Stimulated activated CD8-positive, alpha-beta memory T cell treated with anti-CD3 and anti-CD28 coated beads, Interleukin-7, amount 100 ng/mL, for 1 hour (primary cell): ENCODE measurements around the gene MRPL16.
"Not testable (repeated sequence)": the region's sequence is repeated elsewhere in the genome, so short reads cannot be mapped to it uniquely, and the experiment has no call there.

ENCODE experiments used
- DNase-seq, 2 donors: peaks; one replicate each; pipeline ENCODE4 v3.0.0-alpha.2; 2020; ENCODE audit warnings: low read depth in 2 of 2

MRPL16 gene

DNA sequence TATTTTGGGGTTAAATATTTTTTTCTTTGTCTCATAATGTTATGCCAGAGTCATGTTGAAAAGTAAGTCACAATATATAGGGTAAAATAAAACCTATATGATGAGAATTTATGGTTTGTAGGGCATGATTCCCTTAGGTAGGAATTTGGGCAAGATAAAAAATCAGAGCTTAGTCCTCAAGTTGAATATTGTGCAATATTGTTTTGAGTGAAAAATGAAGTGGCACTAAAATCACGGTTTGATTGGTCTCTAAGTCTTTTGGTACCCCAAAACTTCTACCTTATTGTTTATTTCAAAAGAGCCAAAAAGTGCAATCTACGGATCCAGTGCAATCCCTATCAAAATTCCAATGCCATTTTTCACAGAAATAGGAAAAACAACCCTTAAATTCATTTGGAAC lies 1.6 kb upstream of the MRPL16 start:
- DNase-seq, result no peak

DNA sequence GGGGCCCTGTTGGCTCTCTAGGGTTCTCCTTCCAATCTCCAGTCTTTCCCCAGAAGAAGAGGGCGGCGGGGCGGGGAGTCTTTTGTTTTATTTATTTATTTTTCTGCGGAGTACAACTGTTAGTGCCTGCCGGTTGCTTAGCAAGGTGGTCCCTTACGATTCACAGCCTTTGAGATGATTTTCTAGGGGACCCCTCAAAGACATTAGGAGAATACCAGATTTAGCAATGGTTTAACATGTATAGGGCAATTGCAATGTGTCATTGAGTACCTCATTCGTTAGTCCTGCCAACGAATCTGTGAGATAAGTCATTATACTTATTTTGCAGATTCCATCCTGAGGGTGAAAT lies 307 bp upstream of the MRPL16 start:
- no peak for DNase-seq

- DNase-seq, result no peak
Observed at GRCh38 chr11:59807047-59807610, 3.4 kb downstream of the MRPL16 start.

DNA sequence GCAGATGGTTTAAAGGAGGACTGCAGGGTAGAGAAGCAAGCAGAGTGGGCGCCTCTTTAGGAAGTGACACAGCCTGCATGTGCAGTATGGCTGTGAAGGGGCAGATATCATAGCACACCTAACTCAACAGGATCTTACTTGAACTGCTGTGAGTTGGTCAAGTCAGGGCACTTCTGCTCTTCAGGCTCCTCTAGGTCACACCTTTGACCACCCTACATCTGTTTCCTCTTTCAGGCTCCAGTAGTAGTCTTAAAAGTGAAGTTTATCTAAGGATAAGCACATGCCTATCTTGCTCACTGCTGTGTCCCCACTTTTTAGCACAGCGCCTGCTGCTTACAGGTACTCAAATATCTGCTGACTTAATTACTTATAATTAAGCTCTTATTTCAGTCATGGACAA lies 6.5 kb downstream of the MRPL16 start:
- DNase-seq, result no peak

GRCh38 chr11:59802639-59803176 lies 7.9 kb downstream of the MRPL16 start:
- no peak for DNase-seq

- no peak for DNase-seq
Observed at GRCh38 chr11:59801981-59802638, 8.5 kb downstream of the MRPL16 start.

GRCh38 chr11:59801160-59801706 lies 9.3 kb downstream of the MRPL16 start:
- no peak for DNase-seq

DNA sequence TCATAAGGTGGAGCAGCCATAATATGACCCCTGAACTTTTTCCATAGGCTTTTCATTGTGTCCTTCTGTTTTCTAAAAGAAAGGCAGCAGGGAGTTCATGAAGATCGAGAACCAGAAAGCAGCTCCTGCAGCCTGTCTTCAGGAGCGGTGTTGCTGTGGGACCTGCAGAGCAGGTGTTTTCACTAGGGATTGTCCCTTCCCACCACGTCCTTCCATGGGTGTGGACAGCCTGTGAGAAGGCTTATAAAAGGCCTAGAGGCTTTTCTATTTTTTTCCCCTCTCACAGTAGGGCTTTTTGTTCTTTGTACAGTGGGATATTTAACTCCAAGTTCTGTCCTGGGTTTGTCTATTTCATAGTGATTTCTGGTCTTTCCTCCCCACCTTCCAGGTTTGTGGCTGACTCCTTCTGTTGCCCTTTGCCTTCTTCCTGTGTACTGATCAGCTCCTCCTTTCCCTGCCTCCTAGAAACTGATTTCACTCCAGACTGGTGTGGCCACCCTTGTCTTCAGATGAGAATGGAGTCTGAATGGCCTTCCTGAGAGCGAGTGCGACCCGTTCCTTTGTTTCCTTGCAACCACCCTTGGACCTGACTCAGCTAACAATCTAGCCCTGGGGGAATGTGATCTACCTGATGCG lies 10.1 kb downstream of the MRPL16 start:
- no peak for DNase-seq

DNA sequence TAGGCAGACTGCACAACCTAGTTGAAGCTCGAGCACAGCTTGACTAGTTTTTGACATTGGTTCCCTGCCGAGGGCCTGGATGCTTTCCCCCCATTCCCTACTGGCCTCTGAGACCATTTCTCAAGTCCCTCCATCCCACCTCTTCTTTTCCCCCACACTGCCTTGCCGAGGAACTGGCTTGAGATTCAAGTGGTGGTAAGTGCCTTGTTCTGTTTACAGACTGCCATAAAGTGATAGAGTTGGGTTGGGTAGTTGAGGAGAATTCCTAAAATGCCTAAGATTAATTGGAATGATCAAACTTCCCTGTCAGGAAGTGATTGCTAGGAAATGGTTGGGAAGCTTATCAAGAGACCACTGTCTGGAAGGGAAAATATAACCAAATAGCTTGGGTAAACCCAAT lies 16.2 kb downstream of the MRPL16 start:
- no peak for DNase-seq

- no peak for DNase-seq
Observed at GRCh38 chr11:59792507-59792906, 18.1 kb downstream of the MRPL16 start.

- no peak for DNase-seq
Observed at GRCh38 chr11:59791639-59792038, 18.9 kb downstream of the MRPL16 start.

- no peak for DNase-seq
Observed at GRCh38 chr11:59787816-59788215, 22.8 kb downstream of the MRPL16 start.

GRCh38 chr11:59787255-59787588 lies 23.4 kb downstream of the MRPL16 start:
- no peak for DNase-seq

- no peak for DNase-seq
Observed at GRCh38 chr11:59785818-59786217, 24.8 kb downstream of the MRPL16 start.

GRCh38 chr11:59784441-59784840 lies 26.1 kb downstream of the MRPL16 start:
- DNase-seq, result not testable (repeated sequence)

DNA sequence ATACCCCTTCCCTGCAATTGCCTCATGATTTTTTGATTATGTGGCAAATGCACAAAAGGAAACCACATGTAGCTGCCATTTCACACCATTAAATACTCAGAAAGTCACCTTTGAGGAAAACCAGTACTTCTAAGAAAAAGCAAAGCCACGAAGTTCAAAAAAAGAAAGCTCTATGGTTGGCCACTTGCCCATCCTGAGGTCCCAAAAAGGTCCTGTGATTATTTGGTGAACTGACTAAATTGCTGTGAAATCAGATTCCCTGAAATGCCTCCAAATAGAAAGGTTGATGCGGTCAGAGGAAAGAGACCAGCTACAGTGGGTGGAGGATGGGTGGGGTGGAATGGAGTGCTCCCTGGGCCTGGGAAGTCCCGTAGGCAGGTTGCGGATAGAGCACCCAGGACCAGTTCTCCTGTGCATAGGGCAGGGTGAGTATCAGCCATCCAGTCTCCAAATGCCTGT lies 26.9 kb downstream of the MRPL16 start:
- no peak for DNase-seq

DNA sequence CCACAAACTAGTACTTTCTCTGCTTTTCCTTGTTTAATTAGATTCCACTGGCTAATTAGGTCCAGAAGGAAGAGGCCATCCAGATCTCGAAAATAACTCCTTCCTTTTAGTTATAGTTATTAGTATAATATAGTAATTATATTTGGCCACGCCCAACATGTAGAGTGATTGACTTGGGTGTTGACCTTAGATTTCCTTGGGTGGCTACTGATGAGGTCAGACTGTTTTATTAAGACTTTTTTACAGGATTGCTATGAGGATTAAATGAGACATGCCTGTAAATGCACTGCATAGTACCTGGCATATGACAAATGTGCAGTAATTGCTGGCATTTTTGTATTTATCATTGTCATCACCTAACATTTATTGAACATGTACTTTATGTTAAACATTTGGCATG lies 28.5 kb downstream of the MRPL16 start:
- no peak for DNase-seq

DNA sequence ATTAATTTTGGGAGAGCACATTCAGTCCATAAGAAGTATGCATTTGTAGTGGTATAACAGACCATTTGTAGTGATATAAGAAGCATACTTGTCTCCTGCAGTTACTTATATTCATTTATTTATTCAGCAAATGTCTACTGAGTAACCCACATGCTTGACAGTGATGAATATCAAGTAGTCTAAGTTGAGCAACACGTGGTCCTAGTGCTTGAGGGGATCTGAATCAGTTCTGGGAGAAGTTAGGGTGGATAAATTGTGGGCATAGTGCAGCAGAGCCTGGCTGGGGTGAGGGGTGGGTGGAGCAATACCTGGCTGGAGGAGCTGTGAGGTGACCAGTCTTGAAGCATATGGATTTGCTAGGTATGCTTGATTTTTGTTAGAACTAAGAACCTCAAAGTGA lies 31.1 kb downstream of the MRPL16 start:
- DNase-seq, result no peak

- DNase-seq, result no peak
Observed at GRCh38 chr11:59778122-59778521, 32.5 kb downstream of the MRPL16 start.

GRCh38 chr11:59777104-59777503 lies 33.5 kb downstream of the MRPL16 start:
- no peak for DNase-seq

DNA sequence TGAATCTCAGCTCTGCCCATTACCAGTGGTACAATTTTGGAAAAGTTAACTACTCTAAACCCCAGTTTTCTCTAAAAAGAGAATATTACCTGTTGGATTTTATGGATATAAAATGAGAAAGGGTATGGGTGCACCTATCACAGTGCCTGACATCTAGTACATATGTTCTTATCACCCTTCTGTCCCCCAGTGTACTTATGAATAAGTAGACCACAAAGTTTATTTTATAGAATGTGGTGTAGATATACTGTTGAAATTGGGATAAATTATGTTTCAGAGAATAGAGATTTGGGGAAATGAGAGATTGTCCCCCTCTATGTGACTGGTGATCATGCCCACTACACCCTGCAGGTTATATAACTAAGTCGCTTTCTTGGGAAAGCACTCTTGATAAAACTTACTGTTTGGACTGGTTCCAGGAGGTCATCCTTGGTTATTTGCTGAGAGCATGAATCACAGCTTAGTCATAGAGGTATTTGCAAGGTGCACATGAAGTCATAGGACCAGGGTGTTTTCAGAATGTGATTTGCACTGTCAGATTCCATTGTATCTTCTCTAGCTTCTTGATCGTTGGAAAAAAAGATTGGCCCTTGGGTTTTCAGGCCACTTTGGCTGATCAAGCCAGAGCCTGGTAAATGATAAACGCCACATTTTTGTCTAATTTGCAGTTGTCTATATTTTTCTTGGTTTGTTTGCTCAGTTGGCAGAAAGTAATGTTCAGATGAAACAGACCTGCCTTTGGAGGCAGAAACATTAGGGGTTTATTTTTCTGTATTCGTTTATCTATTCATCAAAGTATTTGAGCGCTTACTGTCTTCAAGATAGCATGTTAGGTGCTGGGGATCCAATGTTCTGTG lies 34.1 kb downstream of the MRPL16 start:
- no peak for DNase-seq

DNA sequence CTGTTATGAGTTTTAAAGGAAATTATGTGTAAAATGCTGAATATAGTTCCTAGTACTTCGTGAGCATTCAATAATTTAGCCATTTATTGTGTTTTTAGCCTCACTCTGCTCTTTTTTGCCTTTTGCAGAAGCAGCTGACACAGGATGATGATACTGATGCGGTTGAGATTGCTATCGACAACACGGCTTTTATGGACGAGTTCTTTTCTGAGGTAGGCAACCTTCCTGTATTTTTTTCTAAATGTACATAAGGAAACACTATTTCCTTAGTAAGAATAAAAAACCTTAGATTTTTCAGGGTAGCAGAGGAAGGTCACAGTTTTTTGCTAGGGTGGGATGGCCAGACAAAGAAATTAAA lies 37.5 kb downstream of the MRPL16 start:
- DNase-seq, result no peak
